Kasumi-1 (cell line): ENCODE data around the gene SPATA31C2.
"Not testable (repeated sequence)": the region's sequence is repeated elsewhere in the genome, so short reads cannot be mapped to it uniquely, and the experiment has no call there.

Experiments
- DNase-seq, 2 experiments: peaks; one replicate each; lab custom pipeline; 2025; lab: John Stamatoyannopoulos, UW

SPATA31C2 gene

DNA sequence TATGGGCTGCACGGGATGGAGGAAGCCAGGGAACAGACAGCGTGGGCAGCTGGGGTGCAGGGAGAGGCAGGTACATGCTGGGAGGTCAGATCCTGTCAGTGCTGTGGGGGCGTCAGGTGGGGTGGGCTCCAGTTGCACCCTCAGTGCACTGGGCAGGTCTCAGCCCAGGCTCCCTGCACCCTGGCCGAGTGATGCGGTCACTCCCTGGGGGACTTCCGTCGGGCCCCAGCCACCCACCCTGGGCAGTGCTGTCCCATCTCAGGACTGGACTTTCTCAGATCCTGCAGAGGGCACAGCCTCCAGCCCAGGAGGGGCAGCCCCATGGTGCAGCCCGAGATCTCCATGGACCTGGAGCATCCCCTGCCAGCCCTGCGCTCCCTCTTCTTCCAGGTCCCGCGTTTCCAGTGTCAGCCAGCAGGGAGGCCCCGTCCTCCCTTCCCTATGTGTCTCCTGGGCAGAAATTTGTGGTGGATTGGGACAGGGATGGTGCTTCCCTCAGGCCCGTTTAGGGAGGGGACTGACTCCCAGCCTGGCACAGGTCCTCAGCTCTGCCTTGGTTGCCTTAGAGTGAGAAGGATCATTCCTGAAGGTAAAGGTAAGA is 10.5 kb downstream of the SPATA31C2 start:
- not testable (repeated sequence) for DNase-seq

DNA sequence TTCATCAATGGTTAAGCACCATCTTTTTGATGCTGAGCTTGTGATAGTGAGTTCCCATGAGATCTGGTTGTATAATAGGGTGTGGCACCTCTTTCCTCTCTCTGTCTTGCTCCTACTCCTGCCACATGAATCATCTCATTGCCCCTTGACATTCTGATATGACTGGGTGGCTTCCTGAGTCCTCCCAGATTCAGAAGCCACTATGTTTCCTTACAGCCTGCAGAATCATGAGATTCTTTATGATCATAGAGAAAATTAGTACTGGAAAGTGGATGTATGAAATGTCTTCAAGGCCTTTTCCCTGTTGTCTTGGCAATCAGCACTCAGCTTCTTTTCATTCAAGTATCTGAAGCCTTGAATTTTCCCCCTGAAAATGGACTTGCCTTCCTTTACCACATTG is 14.9 kb downstream of the SPATA31C2 start:
- not testable (repeated sequence) for DNase-seq

DNA sequence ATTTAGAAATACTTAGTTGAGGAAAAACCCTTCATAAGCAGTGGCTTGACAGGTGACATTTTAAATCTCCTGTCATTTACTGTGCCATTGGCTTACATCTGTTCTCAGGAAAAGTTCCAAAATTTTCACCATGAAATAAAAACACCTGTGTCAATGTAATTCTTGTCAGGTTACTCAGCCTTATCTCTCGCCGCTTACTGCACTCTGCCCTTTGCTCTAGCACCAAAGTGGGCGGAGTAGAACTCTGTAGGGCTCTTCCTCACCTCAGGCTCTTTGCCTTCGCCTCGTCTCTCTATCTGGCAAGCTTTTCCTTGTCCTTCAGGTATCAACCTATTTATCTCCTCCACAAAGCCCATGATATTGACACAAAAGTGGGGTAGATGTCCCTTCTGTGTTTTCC is 20.2 kb downstream of the SPATA31C2 start:
- DNase-seq: not testable (repeated sequence)

DNA sequence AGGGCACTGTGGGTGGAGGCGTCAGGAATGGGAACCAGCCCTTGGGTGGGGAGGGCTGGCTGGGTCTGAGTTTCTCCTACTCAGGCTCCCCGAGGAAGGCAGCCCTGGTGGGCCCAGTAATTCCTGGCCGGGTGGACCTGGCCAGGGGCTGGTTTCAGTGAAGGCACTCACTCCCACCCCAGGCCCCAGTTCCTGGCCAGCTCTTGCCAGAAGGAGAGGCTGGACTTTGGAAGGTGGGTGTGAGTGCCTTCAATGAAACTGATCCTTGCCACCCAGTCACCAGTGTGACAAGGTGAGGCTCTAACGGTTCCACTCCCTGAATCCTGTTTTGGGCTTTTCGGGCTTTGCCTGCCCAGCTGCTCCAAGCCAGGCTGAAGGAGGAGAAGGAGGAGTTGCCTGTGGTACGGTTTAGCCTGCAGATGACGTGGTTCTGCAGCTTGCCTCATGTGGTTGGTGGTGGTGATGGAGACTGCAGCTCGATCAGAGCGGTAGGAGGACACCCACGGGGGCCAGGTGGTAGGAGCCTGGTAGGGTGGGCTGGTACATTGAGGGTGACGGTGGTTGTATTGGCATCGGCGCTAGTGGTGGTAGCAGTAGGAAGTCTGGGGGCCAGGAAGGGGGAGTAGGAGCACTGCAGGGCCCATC is 23.2 kb downstream of the SPATA31C2 start:
- not testable (repeated sequence) for DNase-seq

DNA sequence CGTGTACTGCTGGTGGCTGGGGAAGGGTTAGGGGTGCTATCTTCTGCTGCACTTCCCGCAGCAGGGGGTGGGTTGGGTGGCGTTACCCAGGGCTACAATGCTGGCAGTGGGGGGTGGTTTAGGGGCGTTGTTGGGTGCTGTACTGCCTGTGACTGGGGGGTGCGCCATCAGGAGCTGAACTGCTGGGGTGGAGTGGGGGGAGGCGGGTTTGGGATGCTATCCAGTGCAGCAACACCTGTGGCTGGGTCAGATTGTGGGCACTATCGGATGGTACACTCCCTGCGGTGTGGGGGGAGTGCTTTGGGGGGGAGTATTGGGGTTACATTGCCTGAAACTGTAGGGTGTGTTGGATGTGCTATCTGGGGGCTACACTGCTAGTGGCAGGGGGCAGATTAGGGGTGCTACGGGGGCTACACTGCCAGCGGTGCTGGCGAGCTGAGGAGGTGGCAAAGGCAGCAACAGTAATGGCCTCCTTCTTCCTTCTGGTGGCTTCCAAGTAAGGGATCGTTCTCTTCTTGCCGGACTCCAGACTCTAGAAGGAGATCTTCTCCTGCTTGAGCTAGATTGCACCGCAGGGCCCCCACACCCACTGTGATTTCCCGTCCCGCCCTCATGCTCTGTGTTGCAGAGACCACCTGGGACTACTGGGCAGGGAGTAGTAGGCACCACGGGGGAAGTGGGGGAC is 23.9 kb downstream of the SPATA31C2 start:
- DNase-seq: not testable (repeated sequence)

DNA sequence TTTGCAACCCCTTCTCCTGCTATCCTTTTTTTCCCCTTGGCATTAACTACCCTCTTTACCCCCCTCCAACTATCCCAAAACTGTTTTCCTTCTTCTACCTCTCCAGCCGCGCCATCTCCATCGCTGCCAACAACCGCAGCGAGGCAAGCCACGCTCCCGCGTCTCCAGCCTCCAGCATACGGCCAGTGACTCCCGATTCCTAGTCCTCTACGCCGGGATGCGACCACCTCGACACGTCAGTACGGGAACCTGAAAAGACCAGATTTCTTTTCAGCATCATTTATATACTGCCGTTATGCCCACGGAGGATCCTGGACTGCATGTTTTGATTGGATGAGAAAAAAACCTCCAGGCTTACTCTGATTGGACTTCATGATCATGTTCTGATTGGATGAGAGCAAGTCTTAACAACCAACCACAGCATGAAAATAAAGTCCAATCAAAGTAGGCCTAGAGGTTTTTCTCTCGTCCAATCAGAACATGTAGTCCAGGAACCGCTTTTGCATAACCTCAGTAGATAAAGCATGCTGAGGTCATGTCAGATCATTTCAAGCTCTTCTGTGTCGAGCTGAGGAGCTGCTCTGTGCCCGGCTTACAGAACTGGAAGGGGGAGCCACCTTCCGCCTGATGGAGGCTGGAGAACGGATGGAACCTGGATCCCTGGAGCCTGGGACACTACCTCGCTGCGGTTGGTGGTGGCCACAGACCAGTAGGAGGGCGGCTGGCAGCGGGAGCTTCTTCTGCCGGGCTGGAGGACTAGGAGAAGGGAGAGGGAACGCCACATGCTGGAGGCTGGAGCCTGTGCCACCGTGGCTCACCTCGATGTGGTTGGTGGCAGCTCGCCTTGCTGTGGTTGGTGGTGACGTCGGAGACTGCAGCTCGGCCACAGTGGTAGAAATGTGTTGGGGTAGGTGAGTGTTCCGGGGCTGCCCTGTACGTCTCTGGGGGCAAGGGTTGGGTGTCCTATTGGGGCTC is 24.8 kb downstream of the SPATA31C2 start:
- not testable (repeated sequence) for DNase-seq

DNA sequence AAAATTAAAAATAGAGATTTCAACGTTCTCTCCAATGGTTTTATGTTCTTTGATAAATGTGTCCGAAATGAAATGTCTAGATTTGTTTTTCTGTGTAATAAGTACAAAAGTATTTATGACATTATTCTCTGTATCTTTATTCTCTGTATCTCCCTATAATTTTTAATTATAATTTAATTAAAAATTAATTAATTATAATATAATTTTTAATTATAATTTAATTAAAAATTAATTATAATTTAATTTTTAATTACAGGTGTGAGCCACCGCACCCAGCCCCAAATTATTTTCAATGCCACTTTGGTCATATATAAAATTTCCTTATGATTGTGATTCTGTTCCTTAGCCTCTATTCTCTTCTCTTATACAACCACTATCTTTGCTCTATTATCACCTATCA is 28.2 kb downstream of the SPATA31C2 start:
- no peak for DNase-seq

DNA sequence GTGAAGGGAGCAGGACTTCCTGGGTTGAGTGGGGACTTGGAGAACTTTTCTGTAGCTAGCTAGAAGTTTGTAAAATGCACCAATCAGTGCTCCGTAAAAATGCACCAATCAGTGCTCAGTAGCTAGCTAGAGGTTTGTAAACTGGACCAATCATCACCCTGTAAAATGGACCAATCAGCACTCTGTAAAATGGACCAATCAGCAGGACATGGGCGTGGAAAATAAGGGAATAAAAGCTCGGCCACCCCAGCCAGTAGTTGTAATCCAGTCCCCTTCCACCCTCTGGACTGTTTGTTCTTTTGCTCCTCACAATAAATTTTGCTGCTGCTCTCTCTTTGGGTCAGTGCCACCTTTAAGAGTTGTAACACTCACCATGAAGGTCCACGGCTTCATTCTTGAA is 29.5 kb downstream of the SPATA31C2 start:
- DNase-seq: no peak

DNA sequence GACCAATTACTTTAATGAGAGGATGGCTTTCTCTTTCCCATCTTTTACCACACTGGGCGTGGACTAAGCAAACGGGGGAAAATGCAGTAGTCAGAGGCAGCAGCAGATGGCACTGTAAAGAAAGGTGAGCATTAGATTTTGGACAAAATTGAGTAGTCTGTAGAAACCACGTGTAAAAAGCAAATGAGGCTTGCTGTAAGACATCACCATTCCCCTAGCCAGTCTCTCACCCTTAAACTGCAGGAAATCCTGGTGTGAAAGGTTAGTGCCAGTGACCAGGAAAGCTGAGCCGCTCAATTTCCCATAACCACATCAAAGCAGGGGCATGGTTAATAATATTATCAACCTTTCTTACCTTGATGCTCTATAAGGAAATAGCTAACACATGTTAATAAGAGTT is 31.8 kb downstream of the SPATA31C2 start:
- DNase-seq: peak; percentile 21 to 68

DNA sequence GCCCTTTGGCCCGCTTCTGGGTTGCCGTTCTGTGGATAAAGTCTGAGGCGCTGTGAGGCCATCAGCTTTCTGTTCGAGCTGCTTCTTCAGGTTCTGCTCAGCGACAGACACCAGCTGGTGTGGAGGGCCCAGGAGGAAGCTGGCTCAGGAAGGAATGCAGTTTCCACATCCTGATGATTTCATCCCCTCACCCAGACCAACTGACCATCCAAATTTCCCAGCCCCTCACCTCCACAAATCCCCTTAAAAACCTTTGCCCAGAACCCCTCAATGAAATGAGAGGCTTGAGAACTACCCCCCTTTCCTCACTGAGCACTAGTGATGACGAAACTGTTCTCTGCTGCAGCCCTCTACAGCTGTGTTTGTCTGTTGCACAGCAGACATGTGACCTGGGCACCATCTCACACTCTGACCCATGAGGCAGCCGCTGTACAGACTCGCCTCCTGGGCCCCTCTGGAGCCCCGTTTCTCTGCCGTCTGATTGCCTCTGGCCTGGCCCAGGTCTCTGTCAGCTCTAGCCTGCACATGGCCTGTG is 45.4 kb downstream of the SPATA31C2 start:
- peak; percentile 61 to 66 for DNase-seq

DNA sequence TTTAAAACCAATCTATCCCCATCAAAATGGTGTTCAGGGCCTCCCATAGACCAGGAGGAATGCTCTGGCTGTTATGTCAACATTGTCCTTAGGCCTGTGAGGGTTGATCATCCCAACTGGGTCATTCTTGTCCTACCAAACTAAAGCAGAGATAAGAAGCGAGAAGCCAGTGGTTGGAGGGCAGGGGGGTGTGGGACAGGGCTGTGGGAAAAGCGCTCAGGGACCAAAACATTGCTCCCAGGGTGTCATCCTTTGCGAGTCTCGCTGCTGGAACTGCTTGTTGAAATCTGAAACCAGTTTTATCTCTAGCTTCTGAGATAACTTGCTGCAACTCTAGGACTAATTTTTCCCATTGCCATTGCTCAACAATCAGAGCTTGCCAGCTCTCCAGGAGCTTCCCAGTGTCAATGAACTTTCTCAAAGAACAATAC is 48.1 kb downstream of the SPATA31C2 start:
- DNase-seq: no peak

DNA sequence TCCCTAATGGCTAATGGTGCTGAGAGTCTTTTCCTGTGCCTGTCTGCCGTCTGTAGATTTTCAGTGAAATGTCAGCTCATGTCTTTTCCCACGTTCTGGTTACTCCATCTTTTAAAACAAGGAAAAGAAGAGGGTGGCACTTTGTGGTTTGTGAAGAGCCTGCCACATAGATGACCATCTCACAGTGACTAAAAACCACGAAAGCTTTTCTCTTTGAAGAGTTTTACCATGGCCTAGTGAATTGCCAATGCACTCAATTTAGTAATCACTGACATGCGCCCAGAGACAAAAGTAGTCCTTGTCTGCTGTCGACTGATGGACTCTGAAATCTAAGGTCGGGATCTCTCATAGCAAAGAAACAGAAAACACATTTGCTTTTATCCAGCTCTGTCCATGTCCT is 50.4 kb downstream of the SPATA31C2 start:
- no peak for DNase-seq

DNA sequence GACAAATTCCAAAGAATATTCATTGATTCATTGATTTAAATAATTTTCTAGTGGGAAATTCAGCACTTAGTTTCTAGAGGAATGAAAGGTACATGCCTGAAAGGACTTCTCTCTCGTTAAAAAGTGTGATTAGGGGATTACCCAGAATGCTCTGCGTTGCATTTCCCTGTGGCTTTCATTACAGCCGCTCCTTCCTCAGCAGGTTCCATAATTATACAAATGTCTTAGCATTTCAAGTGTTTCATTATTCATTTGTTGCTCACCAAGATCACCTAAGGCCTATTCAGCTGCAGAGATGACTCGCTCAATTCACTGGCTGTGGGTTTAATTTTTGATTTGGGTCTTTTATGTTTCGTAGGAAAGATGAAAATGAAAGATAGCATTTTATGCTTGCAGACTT is 52.8 kb downstream of the SPATA31C2 start:
- DNase-seq: no peak

DNA sequence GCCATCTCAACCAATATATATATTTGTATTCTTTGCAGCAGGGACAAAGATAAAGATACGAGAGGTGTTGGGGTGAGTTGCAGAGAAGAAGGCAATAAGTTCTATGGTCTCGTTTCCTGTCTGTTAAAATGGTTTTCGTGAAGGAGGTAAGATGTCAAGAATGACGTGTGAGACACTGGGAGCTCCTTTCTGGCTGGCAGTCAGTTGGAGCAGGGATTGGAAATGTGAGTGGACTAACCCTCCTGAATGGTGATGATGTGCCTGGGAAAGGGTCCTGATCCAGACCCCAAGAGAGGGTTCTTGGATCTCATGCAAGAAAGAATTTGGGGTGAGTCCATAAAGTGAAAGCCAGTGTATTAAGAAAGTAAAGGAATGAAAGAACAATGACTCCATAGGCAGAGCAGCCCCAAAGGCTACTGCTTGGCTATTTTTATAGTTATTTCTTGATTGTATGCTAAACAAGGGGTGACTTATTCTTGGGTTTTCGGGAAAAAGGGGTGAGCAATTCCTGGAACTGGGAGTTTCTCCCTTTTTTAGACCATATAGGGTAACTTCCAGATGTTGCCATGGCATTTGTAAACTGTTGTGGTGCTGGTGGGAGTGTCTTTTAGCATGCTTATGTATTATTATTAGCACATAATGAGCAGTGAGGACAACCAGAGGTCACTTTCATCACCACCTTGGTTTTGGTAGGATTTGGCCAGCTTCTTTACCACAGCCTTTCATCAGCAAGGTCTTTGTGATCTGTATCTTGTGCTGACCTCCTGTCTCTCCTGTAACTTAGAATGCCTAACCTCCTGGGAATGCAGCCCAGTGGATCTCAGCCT is 53.7 kb downstream of the SPATA31C2 start:
- no peak for DNase-seq
